Choroid plexus epithelial cell (primary cell): Measurements from ENCODE around the gene FAM13A.

Experiments
- DNase-seq: peaks from one replicate; pipeline ENCODE4 v3.0.0-alpha.2; 2010; ENCODE audit warnings: low read depth
- H3K4me3 ChIP-seq: 2 replicates; pipeline ENCODE4 v1.5.1; 2011; ENCODE audit warnings: low read depth, mild to moderate bottlenecking, control low read depth, low read length, moderate library complexity
- CTCF ChIP-seq: conservative IDR thresholded peaks from 2 replicates; pipeline ENCODE4 v1.5.1; 2011; ENCODE audit warnings: low read depth, mild to moderate bottlenecking, control low read depth, inconsistent platforms, low read length, moderate library complexity

Gene FAM13A

GRCh38 chr4:88681209-88681608 is 375.8 kb downstream of the FAM13A start:
- no peak for DNase-seq

More at GRCh38 chr4:88681209-88681608, 375.8 kb downstream of the FAM13A start:
- no peak overlapping the region for H3K4me3 ChIP-seq
- TF ChIP-seq CTCF = no peak
